H1 (cell line): Measurements from ENCODE around the gene OR10G2.

ENCODE experiments used
- POLR2A ChIP-seq, 2 experiments: IDR thresholded peaks; 1 replicate in 1 of 2; 2 replicates in 1 of 2; pipeline ENCODE4 v1.6.1; 2011; ENCODE audit warnings: low read depth in 2 of 2, low read length in 2 of 2, mild to moderate bottlenecking in 2 of 2; ENCODE audit errors: control extremely low read depth in 1 of 2
- RBBP5 ChIP-seq: IDR thresholded peaks from 2 replicates; pipeline ENCODE4 v1.7.1; 2012; ENCODE audit warnings: low read depth, mild to moderate bottlenecking, inconsistent platforms, low read length, moderate library complexity, borderline replicate concordance
- TAF1 ChIP-seq: IDR thresholded peaks from 2 replicates; pipeline ENCODE4 v1.6.1; 2011; ENCODE audit warnings: mild to moderate bottlenecking, low read depth, low read length

GRCh38 chr14:21634840-21635239 lies at the start of gene OR10G2:
- TF ChIP-seq TAF1 (no peak), POLR2A (IDR thresholded peaks at IDR 0.05; ENCODE audit: control extremely low read depth in 1 of 2, low read depth in 2 of 2, low read length in 2 of 2) (no peak), RBBP5 (no peak)
